GM12878 (cell line): Measurements from ENCODE around the gene CD248.

Experiments
- ATF7 ChIP-seq: fragments of 450-650 bp; IDR thresholded peaks from 2 replicates; pipeline ENCODE4 v1.6.1; 2016; ENCODE audit warnings: low read depth, mild to moderate bottlenecking
- EZH2 ChIP-seq: IDR thresholded peaks from 2 replicates; pipeline ENCODE4 v1.6.1; 2012; ENCODE audit warnings: low read depth, mild to moderate bottlenecking, control low read depth, inconsistent platforms, low read length, borderline replicate concordance; ENCODE audit not compliant: control insufficient read depth
- IRF5 ChIP-seq: fragments of 450-650 bp; IDR thresholded peaks from 2 replicates; pipeline ENCODE4 v1.6.1; 2017; ENCODE audit warnings: borderline replicate concordance
- JUND ChIP-seq: IDR thresholded peaks from 2 replicates; pipeline ENCODE4 v1.6.1; 2012; ENCODE audit warnings: low read depth, mild to moderate bottlenecking, low read length, improper control_type of control experiment, moderate library complexity
- SMAD1 ChIP-seq: fragments of 450-650 bp; IDR thresholded peaks from 2 replicates; pipeline ENCODE4 v1.6.1; 2018; ENCODE audit warnings: mild to moderate bottlenecking, low read depth; ENCODE audit not compliant: partially characterized antibody
- SMC3 ChIP-seq: IDR thresholded peaks from 2 replicates; pipeline ENCODE4 v1.6.1; 2011; ENCODE audit warnings: low read length, improper control_type of control experiment, borderline replicate concordance
- STAT3 ChIP-seq: IDR thresholded peaks from 2 replicates; pipeline ENCODE4 v1.6.1; 2011; ENCODE audit warnings: low read depth, low read length, improper control_type of control experiment
- TF ChIP-seq, protein P1 (sequence below), 3 experiments: IDR thresholded peaks in 2 of 3; conservative IDR thresholded peaks in 1 of 3; 2 replicates each; pipeline ENCODE4 v1.5.1; 2011; ENCODE audit warnings: low read depth in 3 of 3, low read length in 3 of 3, mild to moderate bottlenecking in 3 of 3, control low read depth in 2 of 3, moderate library complexity in 2 of 3, inconsistent platforms in 1 of 3, mixed read lengths in 1 of 3; ENCODE audit not compliant: control insufficient read depth in 2 of 3, insufficient read depth in 1 of 3; ENCODE audit errors: extremely low read depth in 1 of 3

DNA sequence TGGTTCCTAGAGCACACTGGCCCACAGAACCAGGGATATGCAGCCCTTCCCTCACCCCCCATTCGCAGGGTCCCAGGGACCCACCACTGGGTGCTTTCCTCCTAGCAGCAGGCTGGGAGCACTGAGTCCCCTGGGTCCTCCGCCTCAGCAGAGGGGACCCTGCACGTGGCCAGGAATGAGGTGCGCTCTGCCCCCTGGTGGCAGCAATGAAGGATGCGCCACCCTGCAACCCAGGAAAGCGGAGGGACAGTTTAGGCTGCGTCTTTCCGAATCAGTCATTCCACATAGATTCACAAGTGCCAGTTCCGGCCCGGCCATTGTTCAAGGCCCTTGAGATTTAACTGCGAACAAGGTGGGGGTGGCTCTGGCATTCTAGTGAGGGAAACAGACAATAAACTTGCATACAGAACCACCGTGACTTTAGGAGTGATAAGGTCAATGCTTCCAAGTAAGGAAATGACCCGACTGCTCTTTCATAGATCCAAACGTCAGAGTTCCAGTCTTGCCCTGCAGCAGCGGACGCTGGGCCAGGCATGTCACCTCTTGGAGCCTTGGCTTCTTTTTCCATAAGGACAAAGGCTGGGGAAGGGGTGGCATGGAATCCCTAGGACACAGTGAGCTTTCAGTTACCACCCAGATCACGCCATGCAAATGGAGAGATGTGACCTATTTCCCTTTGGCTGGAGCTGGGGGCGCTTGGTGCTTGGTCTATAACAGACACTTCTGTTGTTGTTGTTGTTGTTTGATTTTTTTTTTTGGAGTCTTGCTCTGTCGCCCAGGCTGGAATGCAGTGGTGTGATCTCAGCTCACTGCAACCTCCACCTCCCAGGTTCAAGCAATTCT is 11.7 kb upstream of the CD248 start:
- TF ChIP-seq IRF5 = no peak
- no peak for TF ChIP-seq SMAD1
- TF ChIP-seq, protein P1, sequence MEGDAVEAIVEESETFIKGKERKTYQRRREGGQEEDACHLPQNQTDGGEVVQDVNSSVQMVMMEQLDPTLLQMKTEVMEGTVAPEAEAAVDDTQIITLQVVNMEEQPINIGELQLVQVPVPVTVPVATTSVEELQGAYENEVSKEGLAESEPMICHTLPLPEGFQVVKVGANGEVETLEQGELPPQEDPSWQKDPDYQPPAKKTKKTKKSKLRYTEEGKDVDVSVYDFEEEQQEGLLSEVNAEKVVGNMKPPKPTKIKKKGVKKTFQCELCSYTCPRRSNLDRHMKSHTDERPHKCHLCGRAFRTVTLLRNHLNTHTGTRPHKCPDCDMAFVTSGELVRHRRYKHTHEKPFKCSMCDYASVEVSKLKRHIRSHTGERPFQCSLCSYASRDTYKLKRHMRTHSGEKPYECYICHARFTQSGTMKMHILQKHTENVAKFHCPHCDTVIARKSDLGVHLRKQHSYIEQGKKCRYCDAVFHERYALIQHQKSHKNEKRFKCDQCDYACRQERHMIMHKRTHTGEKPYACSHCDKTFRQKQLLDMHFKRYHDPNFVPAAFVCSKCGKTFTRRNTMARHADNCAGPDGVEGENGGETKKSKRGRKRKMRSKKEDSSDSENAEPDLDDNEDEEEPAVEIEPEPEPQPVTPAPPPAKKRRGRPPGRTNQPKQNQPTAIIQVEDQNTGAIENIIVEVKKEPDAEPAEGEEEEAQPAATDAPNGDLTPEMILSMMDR (IDR thresholded peaks at IDR 0.05 in 2 of 3, conservative IDR thresholded peaks at IDR 0.05 in 1 of 3; ENCODE audit: control insufficient read depth in 2 of 3, extremely low read depth in 1 of 3, insufficient read depth in 1 of 3, low read depth in 3 of 3, low read length in 3 of 3) = peak; percentile 91 to 94 (median 92)
- no peak for TF ChIP-seq STAT3
- TF ChIP-seq ATF7 = no peak
- no peak for TF ChIP-seq EZH2
- peak; percentile 98 for TF ChIP-seq SMC3
- TF ChIP-seq JUND = no peak
